Panc1 (cell line): ENCODE measurements around the gene CYP2C18. TPM values are rescaled to one million over a fixed set of nuclear protein-coding genes. Genes with fewer than 3 reads are reported as not detected.

Experiments used
- ATAC-seq: fragments of 200-7000 bp; cut with Tn5 transposase; 2 replicates; pipeline ENCODE4 v1.9.1; 2020; ENCODE audit warnings: mild to moderate bottlenecking, moderate library complexity
- BruUV-seq: library from RNA; stranded (reverse); fragments of 400-500 nt; replicated peaks from 2 replicates; lab custom pipeline; 2021; lab: Mats Ljungman, UMichigan
- CTCF ChIA-PET: fragments of 300-600 bp; sonication (Branson Sonifier 250); formaldehyde crosslinking; loops from one replicate; lab custom pipeline; 2022; ENCODE audit warnings: antibody characterized with exemption; lab: Charles Lee
- POLR2A ChIA-PET: fragments of 300-600 bp; sonication (Branson Sonifier 250); formaldehyde crosslinking; loops from one replicate; lab custom pipeline; 2022; ENCODE audit warnings: antibody characterized with exemption; lab: Charles Lee
- DNase-seq: peaks from one replicate; pipeline ENCODE4 v3.0.0-alpha.2; 2010; ENCODE audit warnings: low read depth, low spot score
- H3K27ac ChIP-seq: 2 replicates; pipeline ENCODE4 v1.5.1; 2011; ENCODE audit warnings: mild to moderate bottlenecking, low read length, inconsistent platforms
- H3K27me3 ChIP-seq: fragments of 200-500 bp; sonication (Bioruptor generic); 2 replicates; pipeline ENCODE4 v1.6.0; 2014; ENCODE audit warnings: low read length, inconsistent platforms; ENCODE audit not compliant: control insufficient read depth, insufficient read depth
- H3K36me3 ChIP-seq: fragments of 200-500 bp; sonication (Bioruptor generic); 2 replicates; pipeline ENCODE4 v1.5.1; 2014; ENCODE audit warnings: inconsistent platforms, mild to moderate bottlenecking, low read length, moderate library complexity; ENCODE audit not compliant: control insufficient read depth, insufficient read depth
- H3K4me1 ChIP-seq: 2 replicates; pipeline ENCODE4 v1.5.1; 2011; ENCODE audit warnings: inconsistent platforms, mild to moderate bottlenecking, low read length, moderate library complexity; ENCODE audit not compliant: control insufficient read depth, insufficient read depth
- H3K4me3 ChIP-seq, 2 experiments: 2 replicates each; pipeline ENCODE4 v1.5.1; 2011 to 2012; ENCODE audit warnings: low read depth in 2 of 2, low read length in 2 of 2, mild to moderate bottlenecking in 2 of 2, inconsistent platforms in 1 of 2, moderate library complexity in 1 of 2
- H3K9me3 ChIP-seq: fragments of 200-500 bp; sonication (Bioruptor generic); 2 replicates; pipeline ENCODE4 v1.5.1; 2014; ENCODE audit warnings: low read depth, mild to moderate bottlenecking, inconsistent platforms, low read length, moderate library complexity; ENCODE audit not compliant: control insufficient read depth, insufficient read depth
- POLR2AphosphoS5 ChIP-seq: IDR thresholded peaks from 2 replicates; pipeline ENCODE4 v1.6.1; 2012; ENCODE audit warnings: mild to moderate bottlenecking, low read depth, low read length, moderate library complexity
- REST ChIP-seq, 2 experiments: IDR thresholded peaks; 2 replicates each; pipeline ENCODE4 v1.6.1; 2011 to 2012; ENCODE audit warnings: low read depth in 2 of 2, control low read depth in 1 of 2, low read length in 1 of 2, mild to moderate bottlenecking in 1 of 2, moderate library complexity in 1 of 2; ENCODE audit not compliant: insufficient read depth in 1 of 2
- SIN3A ChIP-seq: IDR thresholded peaks from 2 replicates; pipeline ENCODE4 v1.6.1; 2012; ENCODE audit warnings: low read depth, mild to moderate bottlenecking, low read length, moderate library complexity, borderline replicate concordance; ENCODE audit not compliant: insufficient read depth
- TCF7L2 ChIP-seq: IDR thresholded peaks from 2 replicates; pipeline ENCODE4 v1.6.1; 2011; ENCODE audit warnings: mild to moderate bottlenecking, low read depth, low read length, inconsistent platforms
- in situ Hi-C: cut with HindIII; loops from 2 replicates; pipeline ENCODE4 v1.10.0; 2016; ENCODE audit warnings: low sequenced_read_pairs, low pct_unique_long_range_greater_than_20kb
- intact Hi-C: fragments of 100-400 bp; cut with micrococcal nuclease; formaldehyde crosslinking; loops from one replicate; pipeline ENCODE4 v1.10.0; 2022; ENCODE audit not compliant: unreplicated experiment
- total RNA-seq: library from RNA; stranded (reverse); gene quantifications from one replicate; pipeline ENCODE4 v1.2.1, GENCODE V29; 2021; ENCODE audit not compliant: unreplicated experiment
- TF ChIP-seq, protein P1 (sequence below): fragments of 450-650 bp; IDR thresholded peaks from 2 replicates; pipeline ENCODE4 v1.5.1; 2017; ENCODE audit warnings: mild to moderate bottlenecking

Gene CYP2C18
- total RNA-seq, 1 experiment from 2014 or later = not detected

DNA sequence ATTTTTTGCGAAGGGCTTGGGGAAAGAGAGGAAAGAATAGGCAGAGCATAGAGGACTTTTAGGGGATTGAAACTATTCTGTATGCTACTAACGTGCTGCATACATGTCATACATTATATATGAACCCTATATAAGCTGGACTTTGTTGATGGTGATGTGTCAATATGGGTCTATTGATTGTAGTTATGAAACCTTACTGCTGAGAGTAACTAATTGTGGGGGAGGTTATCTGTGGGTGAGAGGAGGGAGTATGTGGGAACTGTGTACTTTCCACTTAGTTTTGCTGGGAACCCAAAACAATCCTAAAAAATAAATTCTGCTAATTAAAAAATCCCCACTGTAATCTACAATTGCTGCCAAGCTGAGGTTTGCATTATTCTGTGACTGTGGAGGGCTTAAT lies 63.6 kb downstream of the CYP2C18 start:
- POLR2A ChIA-PET = no interaction called here
- H3K27ac ChIP-seq = no peak overlapping the region
- CTCF ChIA-PET = no interaction called here

GRCh38 chr10:94747838-94748237 lies 64.3 kb downstream of the CYP2C18 start:
- CTCF ChIA-PET = no interaction called here
- Histone ChIP-seq H3K27ac (no peak overlapping the region), H3K27me3 (no peaks in the 10 kb centered on the region), H3K36me3 (no peaks in the 10 kb centered on the region), H3K9me3 (no peaks in the 10 kb centered on the region), H3K4me3 (no peak overlapping the region), H3K4me1 (no peaks in the 10 kb centered on the region)
- no TSS peak for BruUV-seq
- in situ Hi-C loops (no loop called here), intact Hi-C loops (no loop called here)
- DNase-seq (no peak), ATAC-seq (no peak)
- TF ChIP-seq, protein P1, sequence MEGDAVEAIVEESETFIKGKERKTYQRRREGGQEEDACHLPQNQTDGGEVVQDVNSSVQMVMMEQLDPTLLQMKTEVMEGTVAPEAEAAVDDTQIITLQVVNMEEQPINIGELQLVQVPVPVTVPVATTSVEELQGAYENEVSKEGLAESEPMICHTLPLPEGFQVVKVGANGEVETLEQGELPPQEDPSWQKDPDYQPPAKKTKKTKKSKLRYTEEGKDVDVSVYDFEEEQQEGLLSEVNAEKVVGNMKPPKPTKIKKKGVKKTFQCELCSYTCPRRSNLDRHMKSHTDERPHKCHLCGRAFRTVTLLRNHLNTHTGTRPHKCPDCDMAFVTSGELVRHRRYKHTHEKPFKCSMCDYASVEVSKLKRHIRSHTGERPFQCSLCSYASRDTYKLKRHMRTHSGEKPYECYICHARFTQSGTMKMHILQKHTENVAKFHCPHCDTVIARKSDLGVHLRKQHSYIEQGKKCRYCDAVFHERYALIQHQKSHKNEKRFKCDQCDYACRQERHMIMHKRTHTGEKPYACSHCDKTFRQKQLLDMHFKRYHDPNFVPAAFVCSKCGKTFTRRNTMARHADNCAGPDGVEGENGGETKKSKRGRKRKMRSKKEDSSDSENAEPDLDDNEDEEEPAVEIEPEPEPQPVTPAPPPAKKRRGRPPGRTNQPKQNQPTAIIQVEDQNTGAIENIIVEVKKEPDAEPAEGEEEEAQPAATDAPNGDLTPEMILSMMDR = no peak
- TF ChIP-seq TCF7L2 (no peak), SIN3A (no peak), REST (IDR thresholded peaks at IDR 0.05; ENCODE audit: insufficient read depth in 1 of 2, low read depth in 2 of 2, low read length in 1 of 2) (no peak), POLR2AphosphoS5 (no peak)
- POLR2A ChIA-PET = no interaction called here

More for the DNA sequence above, 63.6 kb downstream of the CYP2C18 start:
- no peaks in the 10 kb centered on the region for H3K27me3 ChIP-seq
- ATAC-seq = no peak
- no peaks in the 10 kb centered on the region for H3K4me1 ChIP-seq
- no peaks in the 10 kb centered on the region for H3K36me3 ChIP-seq
- in situ Hi-C loops (no loop called here), intact Hi-C loops (no loop called here)
- BruUV-seq = no TSS peak
- no peak overlapping the region for H3K4me3 ChIP-seq
- H3K9me3 ChIP-seq = no peaks in the 10 kb centered on the region
- no peak for TF ChIP-seq POLR2AphosphoS5
- TF ChIP-seq REST (IDR thresholded peaks at IDR 0.05; ENCODE audit: insufficient read depth in 1 of 2, low read depth in 2 of 2, low read length in 1 of 2) = no peak
- TF ChIP-seq, protein P1 = no peak
- no peak for TF ChIP-seq SIN3A
- no peak for TF ChIP-seq TCF7L2
- no peak for DNase-seq
